Urinary bladder (tissue), 4 donors: Measurements from ENCODE around the gene FRMD8. TPM values are rescaled to one million over a fixed set of nuclear protein-coding genes. Genes with fewer than 3 reads are reported as not detected.

Source experiments
- DNase-seq: peaks from one replicate; pipeline ENCODE4 v3.0.0-alpha.2; 2015; ENCODE audit errors: extremely low spot score
- H3K27ac ChIP-seq: one replicate; pipeline ENCODE4 v1.5.1; 2013; ENCODE audit warnings: low read depth, mild to moderate bottlenecking, moderate library complexity
- H3K36me3 ChIP-seq: one replicate; pipeline ENCODE4 v1.6.1; 2013; ENCODE audit warnings: mild to moderate bottlenecking, moderate library complexity; ENCODE audit not compliant: insufficient read depth
- H3K4me1 ChIP-seq: one replicate; pipeline ENCODE4 v1.6.1; 2013; ENCODE audit warnings: mild to moderate bottlenecking, moderate library complexity; ENCODE audit not compliant: insufficient read depth
- H3K4me3 ChIP-seq: one replicate; pipeline ENCODE4 v1.5.1; 2013; ENCODE audit warnings: low read depth, low read length
- WGBS: extraction: QIAGEN DNeasy Blood & Tissue Kit; methylation state at CpG from one replicate; pipeline ENCODE4 v1.1.7; 2013; 5-methylcytosine and 5-hydroxymethylcytosine counted together
- polyA plus RNA-seq: library from polyadenylated mRNA; stranded (reverse); fragments of 200-250 nt; gene quantifications from one replicate; pipeline ENCODE4 v1.2.3, GENCODE V29; 2013
- total RNA-seq: library from RNA; depleted of rRNA; stranded (reverse); fragments of >200 nt; gene quantifications from one replicate; pipeline ENCODE4 v1.2.3, GENCODE V29; 2014
- donor health status: healthy with polysubstance abuse.
- donor health status: healthy.

FRMD8 gene
- total and polyA plus RNA-seq, 2 donors: 17.3 to 26.3 TPM

DNA sequence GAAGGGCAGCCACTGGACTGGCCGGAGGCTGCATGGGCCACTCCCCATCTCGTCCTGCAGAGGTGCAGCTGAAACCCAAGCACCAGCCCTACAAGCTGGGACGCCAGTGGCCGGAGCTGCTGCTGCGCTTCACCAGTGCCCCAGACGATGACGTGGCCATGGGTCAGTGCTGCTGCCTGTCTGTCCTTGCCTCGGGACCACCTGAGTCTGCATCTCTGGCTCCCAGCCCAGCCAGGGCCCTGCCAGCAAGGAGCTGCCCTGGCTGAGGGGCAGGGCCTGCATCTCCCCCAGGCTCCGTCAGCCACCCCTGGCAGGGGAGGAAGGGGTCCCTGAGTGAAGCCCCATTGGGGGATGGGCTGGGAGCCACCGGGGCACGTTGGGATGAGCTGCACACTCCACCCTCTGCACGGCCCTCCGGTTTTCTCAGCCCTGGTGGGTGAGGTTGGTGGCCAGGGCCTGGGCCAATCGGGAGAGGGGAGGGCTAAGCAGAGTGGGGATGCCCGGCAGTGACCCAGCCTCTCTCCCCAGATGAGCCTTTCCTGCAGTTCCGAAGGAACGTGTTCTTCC, 7.2 kb downstream of the FRMD8 start:
- WGBS: 87% methylated on average over 17 of the region's 17 CpGs
- DNase-seq: no peak
- Histone ChIP-seq H3K4me1 (no peaks in the 10 kb centered on the region), H3K27ac (no peak overlapping the region), H3K36me3 (peaks cover 4% of the 10 kb centered on the region), H3K4me3 (no peak overlapping the region)

DNA sequence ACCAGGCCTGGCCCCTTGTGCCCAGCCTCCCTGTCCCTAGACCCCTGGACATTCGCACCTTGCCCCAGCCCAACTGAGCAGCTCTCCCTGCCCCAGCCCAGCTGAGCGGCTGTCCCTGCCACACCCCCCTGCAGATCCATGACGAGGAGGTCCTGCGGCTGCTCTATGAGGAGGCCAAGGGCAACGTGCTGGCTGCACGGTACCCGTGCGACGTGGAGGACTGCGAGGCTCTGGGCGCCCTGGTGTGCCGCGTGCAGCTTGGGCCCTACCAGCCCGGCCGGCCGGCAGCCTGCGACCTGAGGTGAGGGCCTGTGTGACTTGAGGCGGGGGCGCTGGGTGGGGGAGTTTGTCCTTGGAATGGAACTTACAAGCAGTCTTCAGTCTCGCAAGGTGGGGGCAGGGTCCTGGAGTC, 7.7 kb downstream of the FRMD8 start:
- no peak overlapping the region for H3K27ac ChIP-seq
- no peaks in the 10 kb centered on the region for H3K4me1 ChIP-seq
- peaks cover 5% of the 10 kb centered on the region for H3K36me3 ChIP-seq
- 93% methylated on average over 20 of the region's 20 CpGs for WGBS
- no peak for DNase-seq
- no peak overlapping the region for H3K4me3 ChIP-seq

DNA sequence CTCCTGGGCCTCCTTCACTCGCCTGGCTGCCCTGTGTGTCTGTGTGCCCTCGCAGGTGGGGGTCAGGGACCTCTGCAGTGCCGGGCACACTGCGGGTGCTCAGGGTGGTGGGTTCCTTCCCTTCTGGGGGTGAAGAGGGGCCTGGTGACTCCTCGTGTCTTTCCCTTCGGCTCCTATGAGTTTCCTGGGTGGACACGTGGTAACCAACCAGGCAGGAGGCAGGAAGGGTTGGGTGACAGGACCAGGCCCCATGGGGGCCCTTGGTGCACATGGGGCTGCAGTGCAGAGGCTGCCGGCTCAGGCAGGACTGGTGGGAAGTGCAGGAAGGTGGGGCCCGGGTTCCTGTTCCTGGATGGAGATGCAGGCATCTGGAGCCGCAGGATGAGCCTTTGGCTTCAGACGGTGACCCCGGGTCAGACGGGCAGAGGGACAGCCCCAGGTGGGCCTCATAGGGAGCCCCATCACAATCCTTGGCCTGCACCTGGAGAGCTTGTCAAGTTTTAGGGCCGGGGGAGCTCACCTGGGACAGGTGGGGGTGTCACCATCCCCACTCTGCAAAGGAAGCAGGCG, 9.6 kb downstream of the FRMD8 start:
- 91% methylated on average over 15 of the region's 15 CpGs for WGBS
- no peak for DNase-seq
- Histone ChIP-seq H3K27ac (no peak overlapping the region), H3K4me1 (no peaks in the 10 kb centered on the region), H3K36me3 (peaks cover 10% of the 10 kb centered on the region), H3K4me3 (no peak overlapping the region)

DNA sequence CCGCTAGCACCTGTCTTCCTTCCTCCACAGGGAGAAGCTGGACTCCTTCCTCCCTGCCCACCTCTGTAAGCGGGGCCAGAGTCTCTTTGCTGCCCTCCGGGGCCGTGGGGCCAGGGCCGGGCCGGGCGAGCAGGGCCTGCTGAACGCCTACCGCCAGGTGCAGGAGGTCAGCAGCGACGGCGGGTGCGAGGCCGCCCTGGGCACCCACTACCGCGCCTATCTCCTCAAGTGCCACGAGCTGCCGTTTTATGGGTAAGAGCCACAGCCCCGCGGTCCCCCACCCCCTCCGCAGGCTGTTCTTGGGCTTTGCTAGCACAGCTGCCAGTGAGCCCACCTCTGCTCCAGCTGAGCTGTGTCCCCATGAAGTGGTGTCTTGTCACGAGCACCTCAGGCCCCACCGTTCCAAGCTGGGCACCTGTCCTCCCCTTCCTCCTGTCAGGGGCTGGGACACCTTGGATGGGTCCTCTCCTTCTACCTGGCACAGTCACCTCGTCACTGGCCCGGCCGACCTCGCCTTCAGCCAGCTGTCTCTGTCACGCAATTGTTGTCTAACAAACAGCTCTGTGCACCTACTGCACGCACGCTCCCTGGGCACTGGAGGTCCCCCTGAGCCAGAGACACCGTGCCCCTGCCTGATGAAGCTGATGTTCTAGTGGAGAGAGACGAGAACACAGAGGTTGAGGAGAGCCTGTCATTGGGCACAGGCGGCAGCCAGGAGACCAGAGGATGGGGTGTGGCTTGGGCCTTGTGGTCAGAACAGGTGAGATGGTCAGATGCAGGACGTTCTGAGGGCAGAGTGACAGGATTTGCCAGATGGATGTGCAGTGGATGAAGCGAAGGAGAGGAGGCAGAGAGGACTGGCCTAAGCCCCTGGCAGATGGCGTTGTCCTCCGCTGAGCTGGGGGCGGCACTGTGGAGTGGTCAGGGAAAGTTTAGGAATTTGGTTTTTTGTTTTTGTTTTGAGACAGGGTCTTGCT, 10.6 kb downstream of the FRMD8 start:
- WGBS: 93% methylated on average over 38 of the region's 38 CpGs

DNA sequence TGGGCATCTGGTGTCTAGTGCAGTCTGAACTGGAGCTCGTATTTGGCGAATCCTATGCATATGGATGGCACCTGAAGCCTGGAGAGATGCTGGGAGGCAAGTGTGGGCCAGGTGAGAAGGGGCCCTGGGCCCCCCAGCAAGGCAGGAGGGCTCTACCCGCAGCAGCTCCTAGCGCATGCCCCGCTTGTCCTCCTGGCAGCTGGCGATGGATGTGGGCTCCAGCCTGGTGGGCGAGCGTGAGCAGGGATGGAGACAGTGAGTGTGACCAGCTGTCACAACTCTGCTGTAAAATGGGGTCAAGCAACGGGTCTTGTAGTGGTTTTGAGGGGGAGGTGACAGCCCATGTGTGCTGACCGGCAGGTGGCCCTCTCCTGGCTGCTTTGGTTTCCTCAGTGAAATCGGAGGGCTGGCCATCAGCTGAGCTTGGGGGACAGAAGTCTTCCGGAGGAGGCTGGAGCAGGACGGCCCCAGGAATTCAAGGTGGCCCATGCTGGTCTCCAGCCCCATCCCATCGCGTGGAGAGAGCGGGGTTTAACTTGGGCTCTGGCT, 12.0 kb downstream of the FRMD8 start:
- H3K4me1 ChIP-seq: no peaks in the 10 kb centered on the region
- no peak overlapping the region for H3K4me3 ChIP-seq
- WGBS: 79% methylated on average over 16 of the region's 16 CpGs
- H3K27ac ChIP-seq: no peak overlapping the region
- peaks cover 10% of the 10 kb centered on the region for H3K36me3 ChIP-seq
- DNase-seq: no peak

More for the DNA sequence above, 10.6 kb downstream of the FRMD8 start:
- Histone ChIP-seq H3K36me3 (peaks cover 10% of the 10 kb centered on the region), H3K27ac (no peak overlapping the region), H3K4me1 (no peaks in the 10 kb centered on the region), H3K4me3 (no peak overlapping the region)
- DNase-seq: no peak

DNA sequence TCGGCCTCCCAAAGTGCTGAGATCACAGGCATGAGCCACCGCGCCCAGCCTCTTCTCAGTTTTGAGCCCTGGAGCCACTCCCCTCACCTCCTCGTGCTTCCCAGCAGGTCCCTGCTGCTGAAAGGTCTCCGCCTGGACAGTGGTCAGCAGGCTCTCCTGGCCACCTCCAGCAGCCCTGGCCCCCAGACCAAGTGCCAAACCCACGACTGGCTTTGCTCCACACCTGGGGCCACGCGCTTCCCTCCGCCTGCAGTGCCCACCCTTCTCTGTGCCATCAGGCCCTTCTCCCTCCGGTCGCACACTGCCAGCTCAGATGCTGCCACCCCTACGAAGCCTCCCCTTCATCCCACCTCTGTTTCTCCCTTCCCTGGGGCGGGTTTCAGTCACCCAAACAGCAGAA, 12.8 kb downstream of the FRMD8 start:
- Histone ChIP-seq H3K36me3 (peaks cover 10% of the 10 kb centered on the region), H3K4me1 (no peaks in the 10 kb centered on the region), H3K27ac (no peak overlapping the region), H3K4me3 (no peak overlapping the region)
- 92% methylated on average over 13 of the region's 13 CpGs for WGBS
- no peak for DNase-seq

- H3K4me1 ChIP-seq: no peaks in the 10 kb centered on the region
- peaks cover 10% of the 10 kb centered on the region for H3K36me3 ChIP-seq
- no peak overlapping the region for H3K4me3 ChIP-seq
- H3K27ac ChIP-seq: no peak overlapping the region
- WGBS: 93% methylated on average over 10 of the region's 10 CpGs
- no peak for DNase-seq
Observed at GRCh38 chr11:65399845-65400244, 13.4 kb downstream of the FRMD8 start.

GRCh38 chr11:65400307-65401072, 14.1 kb downstream of the FRMD8 start:
- DNase-seq: no peak
- H3K36me3 ChIP-seq: peaks cover 12% of the 10 kb centered on the region
- H3K4me1 ChIP-seq: no peaks in the 10 kb centered on the region
- no peak overlapping the region for H3K4me3 ChIP-seq
- 82% methylated on average over 17 of the region's 17 CpGs for WGBS
- H3K27ac ChIP-seq: no peak overlapping the region

DNA sequence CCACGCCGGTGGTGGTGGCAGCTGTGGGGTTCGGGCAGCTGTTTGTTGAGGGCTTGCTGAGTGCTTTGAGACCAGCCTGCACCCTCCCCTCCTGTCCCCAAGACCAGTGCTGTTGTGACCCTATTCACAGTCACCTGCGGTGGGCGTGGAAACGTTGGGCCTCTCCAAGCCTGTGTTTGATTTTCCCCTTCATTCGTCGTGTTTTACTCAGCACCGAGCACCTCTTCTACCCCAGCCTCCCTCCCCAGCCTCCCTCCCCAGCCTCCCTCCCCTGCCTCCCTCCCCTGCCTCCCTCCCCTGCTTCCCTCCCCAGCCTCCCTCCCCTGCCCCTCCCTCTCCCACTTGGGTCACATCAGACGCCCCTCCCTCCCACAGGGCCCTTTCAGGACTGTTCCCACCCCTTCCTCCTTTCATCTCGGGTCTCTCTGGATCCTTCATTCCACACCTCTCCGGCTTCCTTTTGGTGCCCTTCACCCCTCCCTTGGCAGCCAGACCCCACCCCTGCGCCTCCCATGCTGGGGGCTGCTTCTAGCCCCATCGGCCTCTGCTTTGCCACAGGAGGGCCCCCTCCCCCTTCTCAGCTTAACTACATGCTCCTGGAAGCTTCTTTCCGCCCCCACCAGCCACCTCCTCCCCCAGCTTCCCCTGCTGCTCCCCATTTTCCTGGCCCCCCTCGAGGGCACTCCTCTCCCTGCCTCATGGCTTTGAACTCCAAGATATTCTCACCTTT, 14.8 kb downstream of the FRMD8 start:
- peaks cover 12% of the 10 kb centered on the region for H3K36me3 ChIP-seq

GRCh38 chr11:65401803-65402248, 15.4 kb downstream of the FRMD8 start:
- Histone ChIP-seq H3K36me3 (peaks cover 12% of the 10 kb centered on the region), H3K27ac (no peak overlapping the region)

More for the DNA sequence above, 14.8 kb downstream of the FRMD8 start:
- Histone ChIP-seq H3K4me3 (no peak overlapping the region), H3K27ac (no peak overlapping the region), H3K4me1 (no peaks in the 10 kb centered on the region)
- WGBS: 80% methylated on average over 16 of the region's 16 CpGs
- DNase-seq: no peak

GRCh38 chr11:65402790-65403189, 16.4 kb downstream of the FRMD8 start:
- no peak overlapping the region for H3K27ac ChIP-seq
- 86% methylated on average over 2 of the region's 2 CpGs for WGBS
- H3K36me3 ChIP-seq: peaks cover 8% of the 10 kb centered on the region
- no peaks in the 10 kb centered on the region for H3K4me1 ChIP-seq
- H3K4me3 ChIP-seq: no peak overlapping the region
- no peak for DNase-seq

More at GRCh38 chr11:65401803-65402248, 15.4 kb downstream of the FRMD8 start:
- WGBS: 87% methylated on average over 10 of the region's 10 CpGs
- Histone ChIP-seq H3K4me1 (no peaks in the 10 kb centered on the region), H3K4me3 (no peak overlapping the region)
- DNase-seq: no peak

GRCh38 chr11:65403607-65404121, 17.2 kb downstream of the FRMD8 start:
- DNase-seq: no peak
- no peaks in the 10 kb centered on the region for H3K4me1 ChIP-seq
- H3K4me3 ChIP-seq: no peak overlapping the region
- 75% methylated on average over 12 of the region's 12 CpGs for WGBS
- no peak overlapping the region for H3K27ac ChIP-seq
- peaks cover 7% of the 10 kb centered on the region for H3K36me3 ChIP-seq
